H9 (cell line): ENCODE results near the gene TSFM. TPM values are rescaled to one million over a fixed set of nuclear protein-coding genes. Genes with fewer than 3 reads are reported as not detected.

ENCODE experiments used
- DNase-seq: peaks from one replicate; pipeline ENCODE4 v3.0.0-alpha.2; 2017
- H2AFZ ChIP-seq: one replicate; pipeline ENCODE4 v1.6.1; 2013; ENCODE audit warnings: mild to moderate bottlenecking, low read length, control low read depth, moderate library complexity
- H2AK5ac ChIP-seq: 2 replicates; pipeline ENCODE4 v1.6.1; 2013; ENCODE audit warnings: low read length, control low read depth, mixed read lengths; ENCODE audit not compliant: insufficient read length
- H2BK120ac ChIP-seq: one replicate; pipeline ENCODE4 v1.6.1; 2013; ENCODE audit warnings: low read depth, mild to moderate bottlenecking, low read length, control low read depth, inconsistent platforms; ENCODE audit not compliant: poor library complexity, severe bottlenecking
- H2BK12ac ChIP-seq: 2 replicates; pipeline ENCODE4 v1.6.1; 2013; ENCODE audit warnings: low read length, control low read depth, mixed read lengths, low read depth; ENCODE audit not compliant: insufficient read length
- H2BK15ac ChIP-seq: 2 replicates; pipeline ENCODE4 v1.6.1; 2013; ENCODE audit warnings: low read depth, low read length, control low read depth
- H2BK20ac ChIP-seq: one replicate; pipeline ENCODE4 v1.6.1; 2013; ENCODE audit warnings: low read depth, mild to moderate bottlenecking, low read length, control low read depth, inconsistent platforms; ENCODE audit not compliant: poor library complexity, severe bottlenecking
- H2BK5ac ChIP-seq: 2 replicates; pipeline ENCODE4 v1.6.1; 2013; ENCODE audit warnings: low read length, control low read depth, mixed read lengths; ENCODE audit not compliant: insufficient read length
- H3K14ac ChIP-seq: 2 replicates; pipeline ENCODE4 v1.6.1; 2013; ENCODE audit warnings: low read length, control low read depth; ENCODE audit not compliant: insufficient read depth
- H3K18ac ChIP-seq: 2 replicates; pipeline ENCODE4 v1.6.1; 2013; ENCODE audit warnings: low read depth, mild to moderate bottlenecking, mixed read lengths, low read length, control low read depth; ENCODE audit not compliant: insufficient read length
- H3K23ac ChIP-seq: 2 replicates; pipeline ENCODE4 v1.6.1; 2013; ENCODE audit warnings: low read length, control low read depth, mixed read lengths, low read depth; ENCODE audit not compliant: insufficient read length
- H3K23me2 ChIP-seq: 2 replicates; pipeline ENCODE4 v1.6.1; 2013; ENCODE audit warnings: low read depth, mild to moderate bottlenecking, mixed read lengths, low read length, control low read depth; ENCODE audit not compliant: insufficient read length, poor library complexity, severe bottlenecking
- H3K27ac ChIP-seq: 2 replicates; pipeline ENCODE4 v1.5.1; 2013; ENCODE audit warnings: low read length, control low read depth, mixed read lengths, low read depth; ENCODE audit not compliant: insufficient read length
- H3K27me3 ChIP-seq: 2 replicates; pipeline ENCODE4 v1.6.1; 2013; ENCODE audit warnings: low read length, control low read depth, inconsistent platforms; ENCODE audit not compliant: insufficient read depth
- H3K4ac ChIP-seq: 2 replicates; pipeline ENCODE4 v1.6.1; 2013; ENCODE audit warnings: low read depth, mild to moderate bottlenecking, control low read depth, inconsistent platforms, low read length, moderate library complexity
- H3K4me1 ChIP-seq: 2 replicates; pipeline ENCODE4 v1.6.1; 2013; ENCODE audit warnings: low read length, control low read depth, inconsistent platforms; ENCODE audit not compliant: insufficient read depth
- H3K4me2 ChIP-seq: 2 replicates; pipeline ENCODE4 v1.6.1; 2013; ENCODE audit warnings: low read length, control low read depth, mixed read lengths; ENCODE audit not compliant: insufficient read length, insufficient read depth
- H3K56ac ChIP-seq: 2 replicates; pipeline ENCODE4 v1.6.1; 2013; ENCODE audit warnings: low read depth, mild to moderate bottlenecking, mixed read lengths, low read length, control low read depth; ENCODE audit not compliant: insufficient read length
- H3K79me1 ChIP-seq: 2 replicates; pipeline ENCODE4 v1.6.1; 2013; ENCODE audit warnings: low read depth, mild to moderate bottlenecking, moderate library complexity, low read length, control low read depth, inconsistent platforms; ENCODE audit not compliant: insufficient read depth, poor library complexity, severe bottlenecking
- H3K79me2 ChIP-seq: 2 replicates; pipeline ENCODE4 v1.6.1; 2013; ENCODE audit warnings: low read length, control low read depth, inconsistent platforms; ENCODE audit not compliant: insufficient read depth
- H3K9ac ChIP-seq: 2 replicates; pipeline ENCODE4 v1.6.1; 2013; ENCODE audit warnings: low read length, control low read depth, mixed read lengths; ENCODE audit not compliant: insufficient read length; ENCODE audit errors: extremely low read depth
- H3K9me3 ChIP-seq: one replicate; pipeline ENCODE4 v1.6.1; 2013; ENCODE audit warnings: low read depth, low read length, inconsistent platforms; ENCODE audit not compliant: control insufficient read depth
- H3T11ph ChIP-seq: one replicate; pipeline ENCODE4 v1.6.1; 2013; ENCODE audit warnings: mild to moderate bottlenecking, low read length, control low read depth, inconsistent platforms
- H4K20me1 ChIP-seq: one replicate; pipeline ENCODE4 v1.6.1; 2013; ENCODE audit not compliant: control insufficient read depth, insufficient read length, insufficient read depth
- H4K5ac ChIP-seq: 2 replicates; pipeline ENCODE4 v1.6.1; 2013; ENCODE audit warnings: low read depth, mild to moderate bottlenecking, mixed read lengths, low read length, control low read depth; ENCODE audit not compliant: insufficient read length
- H4K8ac ChIP-seq: replicated peaks from 2 replicates; pipeline ENCODE4 v1.6.1; 2013; ENCODE audit warnings: low read length, control low read depth, mixed read lengths, low read depth; ENCODE audit not compliant: insufficient read length
- H4K91ac ChIP-seq: 2 replicates; pipeline ENCODE4 v1.6.1; 2013; ENCODE audit warnings: low read depth, mild to moderate bottlenecking, moderate library complexity, mixed read lengths, low read length, control low read depth; ENCODE audit not compliant: insufficient read length
- H3K27ac Mint-ChIP-seq, 3 experiments: 2 replicates in 2 of 3; 3 replicates in 1 of 3; pipeline ENCODE4 v1.8.0; 2020 to 2021; ENCODE audit warnings: mixed read lengths in 3 of 3, mild to moderate bottlenecking in 1 of 3, moderate library complexity in 1 of 3
- H3K27me3 Mint-ChIP-seq: 2 replicates; pipeline ENCODE4 v1.8.0; 2021; ENCODE audit warnings: low read depth, mild to moderate bottlenecking, moderate library complexity, mixed read lengths
- H3K36me3 Mint-ChIP-seq, 3 experiments: 2 replicates in 2 of 3; 3 replicates in 1 of 3; pipeline ENCODE4 v1.8.0; 2020 to 2021; ENCODE audit warnings: low read depth in 3 of 3, mixed read lengths in 3 of 3; ENCODE audit not compliant: insufficient read depth in 1 of 3
- H3K4me1 Mint-ChIP-seq, 2 experiments: 2 replicates each; pipeline ENCODE4 v1.8.0; 2020; ENCODE audit warnings: mixed read lengths in 2 of 2
- H3K4me3 Mint-ChIP-seq, 2 experiments: 2 replicates in 1 of 2; 3 replicates in 1 of 2; pipeline ENCODE4 v1.8.0; 2020 to 2021; ENCODE audit warnings: mild to moderate bottlenecking in 2 of 2, mixed read lengths in 2 of 2, moderate library complexity in 1 of 2
- H3K9me3 Mint-ChIP-seq, 2 experiments: 2 replicates in 1 of 2; 3 replicates in 1 of 2; pipeline ENCODE4 v1.8.0; 2020; ENCODE audit warnings: mild to moderate bottlenecking in 2 of 2, mixed read lengths in 2 of 2, moderate library complexity in 1 of 2
- WGBS: extraction: QIAGEN DNeasy Blood & Tissue Kit; methylation state at CpG from one replicate; pipeline ENCODE4 v1.1.7; 2013; ENCODE audit warnings: missing lambda C conversion rate, low lambda C conversion rate, mixed read lengths; ENCODE audit not compliant: insufficient read length; ENCODE audit errors: extremely low coverage; 5-methylcytosine and 5-hydroxymethylcytosine counted together
- total RNA-seq: library from RNA; stranded (reverse); gene quantifications from 2 replicates; pipeline ENCODE4 v1.2.1, GENCODE V29; 2021
- TF ChIP-seq, protein P1 (sequence below): fragments of 200-600 bp; sonication (generic); conservative IDR thresholded peaks from 3 replicates; pipeline ENCODE4 v1.8.0; 2021; ENCODE audit warnings: antibody characterized with exemption, mild to moderate bottlenecking

Gene TSFM
- total RNA-seq, 1 experiment from 2014 or later = 50.2 TPM

DNA sequence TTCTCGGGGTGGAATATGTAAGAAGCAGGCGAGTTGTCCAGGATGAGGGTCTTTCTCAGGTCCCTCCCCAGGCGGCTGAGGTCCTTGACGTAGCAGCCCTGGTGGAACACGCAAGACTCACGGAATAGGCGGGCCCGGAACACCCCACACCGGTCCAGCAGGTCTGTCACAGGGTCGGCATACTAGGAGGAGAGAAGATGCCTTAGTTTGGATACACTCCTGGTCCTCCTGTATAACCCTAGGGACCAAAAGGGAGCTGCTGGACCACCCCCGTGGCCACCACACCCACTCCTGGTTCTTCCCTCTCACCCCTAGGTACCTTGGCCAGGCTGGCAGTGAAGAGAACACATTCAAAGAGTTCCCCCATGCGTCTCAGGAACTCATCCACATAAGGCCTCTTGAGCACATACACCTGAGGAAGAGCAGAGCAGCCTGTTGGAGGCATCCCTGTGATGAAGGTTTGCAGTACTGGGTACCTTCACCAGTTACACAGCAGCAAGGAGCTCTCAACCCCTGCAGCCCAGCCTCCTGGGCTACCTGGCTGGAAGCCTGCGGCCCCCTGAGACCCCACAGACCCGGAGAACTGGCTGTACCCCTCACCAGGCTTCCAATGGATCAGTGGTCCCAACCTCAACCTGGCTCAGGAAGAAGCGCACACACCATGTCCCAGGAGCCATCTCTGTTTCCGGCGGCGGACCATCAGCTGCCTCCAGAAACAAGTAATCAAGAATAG, 41.5 kb downstream of the TSFM start:
- Mint-ChIP-seq H3K4me1 (no peaks in the 10 kb centered on the region), H3K36me3 (peaks cover 48 to 84% (median 81%) of the 10 kb centered on the region in 3 experiments; a peak in 6 of 7 replicates), H3K27me3 (no peaks in the 10 kb centered on the region; the same call in 1 of the 2 replicates), H3K9me3 (no peaks in the 10 kb centered on the region), H3K4me3 (no peak overlapping the region; a peak in 1 of 5 replicates), H3K27ac (no peak overlapping the region)
- TF ChIP-seq, protein P1, sequence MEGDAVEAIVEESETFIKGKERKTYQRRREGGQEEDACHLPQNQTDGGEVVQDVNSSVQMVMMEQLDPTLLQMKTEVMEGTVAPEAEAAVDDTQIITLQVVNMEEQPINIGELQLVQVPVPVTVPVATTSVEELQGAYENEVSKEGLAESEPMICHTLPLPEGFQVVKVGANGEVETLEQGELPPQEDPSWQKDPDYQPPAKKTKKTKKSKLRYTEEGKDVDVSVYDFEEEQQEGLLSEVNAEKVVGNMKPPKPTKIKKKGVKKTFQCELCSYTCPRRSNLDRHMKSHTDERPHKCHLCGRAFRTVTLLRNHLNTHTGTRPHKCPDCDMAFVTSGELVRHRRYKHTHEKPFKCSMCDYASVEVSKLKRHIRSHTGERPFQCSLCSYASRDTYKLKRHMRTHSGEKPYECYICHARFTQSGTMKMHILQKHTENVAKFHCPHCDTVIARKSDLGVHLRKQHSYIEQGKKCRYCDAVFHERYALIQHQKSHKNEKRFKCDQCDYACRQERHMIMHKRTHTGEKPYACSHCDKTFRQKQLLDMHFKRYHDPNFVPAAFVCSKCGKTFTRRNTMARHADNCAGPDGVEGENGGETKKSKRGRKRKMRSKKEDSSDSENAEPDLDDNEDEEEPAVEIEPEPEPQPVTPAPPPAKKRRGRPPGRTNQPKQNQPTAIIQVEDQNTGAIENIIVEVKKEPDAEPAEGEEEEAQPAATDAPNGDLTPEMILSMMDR = no peak
- Histone ChIP-seq H3K79me2 (no peaks in the 10 kb centered on the region), H3K23me2 (no peaks in the 10 kb centered on the region), H2AFZ (no peak overlapping the region), H3K9ac (no peak overlapping the region), H2BK20ac (no peak overlapping the region), H4K5ac (no peak overlapping the region), H2BK15ac (no peak overlapping the region), H3K56ac (no peak overlapping the region), H3K27me3 (no peaks in the 10 kb centered on the region), H3K4me1 (no peaks in the 10 kb centered on the region), H2AK5ac (no peak overlapping the region), H3T11ph (no peak overlapping the region), H3K18ac (no peak overlapping the region), H3K4ac (no peak overlapping the region), H4K20me1 (no peaks in the 10 kb centered on the region), H3K23ac (no peak overlapping the region), H3K4me2 (no peak overlapping the region), H2BK12ac (no peak overlapping the region), H3K9me3 (no peaks in the 10 kb centered on the region), H4K91ac (no peak overlapping the region), H2BK5ac (no peak overlapping the region), H4K8ac (no peak overlapping the region), H2BK120ac (no peak overlapping the region), H3K27ac (no peak overlapping the region), H3K79me1 (no peaks in the 10 kb centered on the region), H3K14ac (no peak overlapping the region)
- WGBS = no CpG with 5 or more reads among the region's 18 CpGs
- DNase-seq = no peak
